ENCODE measurements around the gene ADNP2. TPM values are rescaled to one million over a fixed set of nuclear protein-coding genes. Genes with fewer than 3 reads are reported as not detected.

Gene ADNP2
- total RNA-seq, 2 donors from 2014 or later = 10.9 to 12.3 TPM

GRCh38 chr18:80140455-80140985 is 31.5 kb downstream of the ADNP2 start:
- Histone ChIP-seq H3K27me3 (no peaks in the 10 kb centered on the region), H3K4me1 (no peaks in the 10 kb centered on the region), H3K4me3 (no peak overlapping the region), H3K36me3 (peaks cover 38% of the 10 kb centered on the region), H3K9me3 (no peaks in the 10 kb centered on the region), H3K27ac (no peak overlapping the region)
- DNase-seq (ENCODE audit: low spot score) = no peak
- TF ChIP-seq CTCF (IDR thresholded peaks at IDR 0.05) = no peak

GRCh38 chr18:80143881-80144280 is 34.8 kb downstream of the ADNP2 start:
- TF ChIP-seq CTCF (IDR thresholded peaks at IDR 0.05) = no peak
- Histone ChIP-seq H3K4me3 (no peak overlapping the region), H3K9me3 (no peaks in the 10 kb centered on the region), H3K36me3 (peaks cover 9% of the 10 kb centered on the region), H3K27ac (no peak overlapping the region), H3K4me1 (no peaks in the 10 kb centered on the region), H3K27me3 (no peaks in the 10 kb centered on the region)
- no peak for DNase-seq (ENCODE audit: low spot score)

- Histone ChIP-seq H3K27ac (no peak overlapping the region), H3K9me3 (no peaks in the 10 kb centered on the region), H3K4me1 (no peaks in the 10 kb centered on the region), H3K36me3 (peaks cover 4% of the 10 kb centered on the region), H3K27me3 (no peaks in the 10 kb centered on the region), H3K4me3 (no peak overlapping the region)
- no peak for TF ChIP-seq CTCF (IDR thresholded peaks at IDR 0.05)
- no peak for DNase-seq (ENCODE audit: low spot score)
Observed at GRCh38 chr18:80145196-80145804, 36.2 kb downstream of the ADNP2 start.

- no peak for DNase-seq (ENCODE audit: low spot score)
- H3K9me3 ChIP-seq = no peaks in the 10 kb centered on the region
- no peaks in the 10 kb centered on the region for H3K4me1 ChIP-seq
- H3K27ac ChIP-seq = no peak overlapping the region
- peak overlapping the region; percentile 40 to 58 for H3K4me3 ChIP-seq
- H3K27me3 ChIP-seq = no peaks in the 10 kb centered on the region
- no peak for TF ChIP-seq CTCF (IDR thresholded peaks at IDR 0.05)
- no peaks in the 10 kb centered on the region for H3K36me3 ChIP-seq
Observed at GRCh38 chr18:80147037-80147417, 38.0 kb downstream of the ADNP2 start.

GRCh38 chr18:80147418-80148325 is 38.6 kb downstream of the ADNP2 start:
- H3K4me1 ChIP-seq = no peaks in the 10 kb centered on the region
- peak overlapping the region; percentile 40 to 58 for H3K4me3 ChIP-seq
- no peaks in the 10 kb centered on the region for H3K27me3 ChIP-seq
- peak; percentile 86 for DNase-seq (ENCODE audit: low spot score)
- no peaks in the 10 kb centered on the region for H3K36me3 ChIP-seq
- no peak for TF ChIP-seq CTCF (IDR thresholded peaks at IDR 0.05)
- H3K9me3 ChIP-seq = no peaks in the 10 kb centered on the region
- H3K27ac ChIP-seq = no peak overlapping the region
